ENCODE results near the gene GOLGA8M.
"Not testable (repeated sequence)": the region's sequence is repeated elsewhere in the genome, so short reads cannot be mapped to it uniquely, and the experiment has no call there.

DNA sequence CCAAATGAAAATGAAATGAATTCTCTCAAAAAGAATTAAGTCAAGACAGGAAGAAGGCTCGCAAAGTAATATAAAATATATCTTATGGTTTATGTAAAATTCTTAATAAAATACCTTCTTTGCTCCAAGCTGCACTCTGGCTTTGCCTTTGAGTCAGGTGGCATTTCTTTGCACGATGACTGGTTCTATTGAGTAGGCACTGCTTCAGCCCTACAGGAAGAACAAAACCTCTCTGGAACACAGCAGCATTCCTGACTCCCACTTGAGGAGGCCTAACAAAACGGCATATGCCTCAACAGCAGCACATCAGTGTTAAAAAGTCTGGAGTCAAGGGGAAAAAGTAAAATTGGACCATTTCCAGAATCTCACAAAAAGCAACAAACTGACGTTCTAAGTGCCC, 7.4 kb upstream of the GOLGA8M start:
- not testable (repeated sequence) for TF ChIP-seq ELF4 (IDR thresholded peaks at IDR 0.05); FOXA1 (IDR thresholded peaks at IDR 0.05); FOXM1 (IDR thresholded peaks at IDR 0.05; ENCODE audit: borderline replicate concordance)

All from HEK293T (cell line).